T follicular helper cell (primary cell): Measurements from ENCODE around the gene CARMIL1.

Experiments used
- DNase-seq: peaks from one replicate; pipeline ENCODE4 v3.0.0-alpha.2; 2020; ENCODE audit warnings: low read depth

Gene CARMIL1

GRCh38 chr6:25446830-25447569 is 167.8 kb downstream of the CARMIL1 start:
- no peak for DNase-seq

DNA sequence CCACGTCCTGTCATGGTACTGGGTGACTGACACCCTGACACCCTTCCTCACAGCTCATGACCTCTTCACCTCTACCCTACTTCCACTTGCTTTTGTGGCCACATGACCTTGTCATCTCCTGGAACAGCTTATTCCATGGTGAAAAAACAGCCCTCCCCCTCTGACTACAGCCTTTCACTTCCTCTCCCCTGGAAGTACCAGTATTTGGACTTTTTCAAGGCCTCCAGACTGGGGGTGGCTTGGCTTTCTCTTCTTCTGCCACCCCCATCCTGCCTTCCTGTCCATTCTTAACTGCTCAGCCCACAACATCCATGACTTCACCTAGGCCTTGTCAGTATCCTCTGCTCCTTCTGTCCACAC is 168.4 kb downstream of the CARMIL1 start:
- no peak for DNase-seq

DNA sequence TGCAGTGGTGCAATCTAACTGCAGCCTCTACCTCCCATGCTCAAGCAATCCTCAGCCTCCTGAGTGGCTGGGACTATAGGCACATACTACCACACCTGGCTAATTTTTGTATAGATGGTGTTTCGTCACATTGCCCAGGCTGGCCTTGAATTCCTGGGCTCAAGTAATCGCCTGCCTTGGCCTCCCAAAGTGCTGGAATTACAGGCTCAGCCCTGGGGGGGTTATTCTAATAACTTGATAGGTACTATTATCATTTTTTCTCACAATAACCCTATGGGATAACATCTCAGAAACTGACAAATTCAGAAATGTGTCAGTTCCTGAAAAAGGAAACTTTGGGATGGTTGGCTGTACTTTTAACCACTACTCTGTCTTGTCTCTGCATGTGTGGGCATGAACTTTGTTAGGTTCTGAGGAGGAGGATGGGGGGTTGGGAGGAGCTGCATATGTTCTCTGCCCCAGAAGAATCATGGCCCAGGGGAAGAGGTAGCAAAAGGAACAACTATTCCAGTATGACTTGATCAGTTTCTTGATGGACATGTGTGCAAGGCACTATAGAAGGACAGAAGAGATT is 169.9 kb downstream of the CARMIL1 start:
- no peak for DNase-seq

- DNase-seq, result no peak
Measured at GRCh38 chr6:25449774-25450173, 170.6 kb downstream of the CARMIL1 start.

DNA sequence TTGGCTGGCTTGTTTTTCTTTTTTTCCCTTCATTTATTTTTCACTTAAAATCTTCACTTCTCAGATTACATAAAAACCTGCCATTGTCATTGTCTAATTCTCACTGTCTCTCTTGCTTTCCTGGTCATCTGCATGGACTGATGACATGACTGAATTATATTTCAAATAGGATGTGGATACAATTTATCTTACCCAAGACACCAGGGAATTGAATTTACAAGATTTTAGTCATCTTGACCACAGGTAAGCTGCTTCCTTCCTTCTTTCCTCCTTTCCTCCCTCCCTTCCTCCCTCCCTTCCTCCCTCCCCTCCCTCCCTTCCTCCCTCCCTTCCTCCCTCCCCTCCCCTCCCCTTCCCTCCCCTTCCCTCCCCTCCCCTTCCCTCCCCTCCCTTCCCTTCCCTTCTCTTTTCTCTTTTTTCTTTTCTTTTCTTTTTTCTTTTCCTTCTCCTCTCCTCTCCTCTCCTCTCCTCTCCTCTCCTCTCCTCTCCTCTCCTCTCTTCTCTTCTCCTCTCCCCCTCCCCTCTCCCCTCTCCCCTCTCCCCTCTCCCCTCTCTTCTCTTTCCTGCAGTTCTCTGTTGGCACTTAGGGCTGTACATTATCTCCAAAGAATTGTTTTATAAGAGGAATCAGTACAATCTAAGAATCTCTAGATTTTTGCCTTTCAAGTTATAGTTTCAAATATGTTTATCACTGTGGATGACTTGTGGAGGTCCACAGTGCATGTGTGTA is 171.5 kb downstream of the CARMIL1 start:
- no peak for DNase-seq

GRCh38 chr6:25452031-25452430 is 172.9 kb downstream of the CARMIL1 start:
- no peak for DNase-seq

DNA sequence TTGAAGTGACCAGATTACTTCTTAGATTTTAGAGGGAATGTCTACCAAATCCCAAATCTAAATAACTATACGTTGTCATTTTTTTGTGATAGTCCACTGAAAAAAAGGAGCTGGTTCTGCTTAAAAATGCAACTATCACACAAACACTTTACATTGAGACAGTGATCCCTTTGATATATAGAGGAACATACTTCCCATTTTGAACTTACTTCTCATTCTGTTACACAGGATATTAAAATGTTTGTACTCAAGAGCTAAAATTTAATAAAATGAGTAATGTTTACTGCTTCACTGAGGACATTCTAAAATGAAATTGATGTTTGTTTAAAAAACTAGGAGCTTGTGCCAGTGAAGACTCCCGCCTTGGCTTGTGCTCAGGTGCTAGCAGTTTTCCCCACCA is 174.1 kb downstream of the CARMIL1 start:
- DNase-seq, result no peak

DNA sequence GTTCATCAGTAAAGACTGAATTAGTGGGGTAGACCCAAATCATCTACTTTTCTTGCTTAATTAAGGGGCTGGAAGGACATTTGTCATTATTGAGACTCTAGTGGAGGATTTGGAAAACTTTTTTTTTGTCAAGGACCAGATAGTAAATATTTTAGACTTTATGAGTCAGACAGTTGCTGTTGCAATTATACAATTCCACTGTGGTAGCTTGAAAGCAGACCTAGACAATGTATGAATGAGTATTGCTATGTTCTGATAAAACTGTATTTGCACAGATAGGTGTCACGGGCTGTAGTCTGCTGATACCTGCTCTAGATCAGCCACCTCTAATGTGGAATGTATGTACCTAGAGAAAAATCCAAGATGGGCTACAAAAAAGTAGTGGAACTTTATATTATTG is 175.0 kb downstream of the CARMIL1 start:
- no peak for DNase-seq

DNA sequence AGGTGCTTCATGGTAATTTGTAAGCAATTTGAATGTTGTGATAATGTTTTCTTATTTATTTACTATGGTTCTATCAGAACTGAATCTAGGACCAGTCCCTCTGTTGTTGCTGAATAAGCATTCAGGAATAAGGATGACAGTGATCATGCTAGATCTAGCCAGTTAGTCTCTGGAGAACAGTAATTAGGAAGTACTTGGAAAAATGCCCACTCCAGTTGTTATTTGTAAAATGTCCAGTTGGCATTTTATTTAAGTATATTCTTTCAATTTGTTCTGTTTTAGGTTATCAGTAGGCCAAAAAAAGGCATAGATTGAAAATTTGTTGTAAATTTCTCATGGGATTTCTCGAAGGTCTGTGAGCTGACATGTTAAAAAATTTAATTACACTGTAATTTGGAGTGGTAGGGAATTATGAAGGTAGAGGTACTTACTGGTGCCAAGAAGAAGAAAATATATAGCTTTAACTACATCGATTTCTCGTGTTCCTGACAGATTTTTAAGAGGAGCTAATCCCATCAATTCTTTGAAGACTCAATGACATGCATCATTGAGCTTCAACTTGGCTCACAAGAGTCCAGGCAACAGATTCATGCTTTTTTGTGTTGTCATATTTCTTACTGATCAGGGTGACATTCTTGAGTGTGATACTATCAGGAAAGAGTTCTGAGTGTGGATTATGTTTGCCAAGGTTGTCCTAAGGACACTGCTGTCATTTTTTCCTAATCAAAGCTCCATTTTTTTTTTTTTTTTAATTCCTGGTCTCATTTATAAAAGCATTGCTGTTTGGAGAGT is 177.3 kb downstream of the CARMIL1 start:
- no peak for DNase-seq

DNA sequence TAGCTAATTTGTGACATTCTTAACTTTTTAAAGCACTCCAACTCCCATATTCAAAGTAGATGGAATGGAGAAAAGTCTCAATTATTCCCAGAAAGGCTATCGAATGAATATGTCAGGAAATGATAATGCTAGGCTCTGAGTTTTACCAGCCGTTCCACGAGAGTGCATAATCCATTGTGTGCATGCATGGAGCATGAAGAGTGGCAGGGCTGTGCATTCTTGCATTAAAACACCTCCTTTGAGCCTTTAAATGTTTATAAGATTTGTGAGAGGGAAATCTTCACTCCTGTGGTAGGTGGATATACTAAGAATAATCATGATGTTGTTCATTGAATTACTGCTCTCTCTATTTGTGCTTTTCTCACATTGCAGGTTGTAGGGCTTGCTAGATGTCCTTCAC is 178.3 kb downstream of the CARMIL1 start:
- DNase-seq, result no peak

- DNase-seq, result no peak
Measured at GRCh38 chr6:25458485-25458884, 179.3 kb downstream of the CARMIL1 start.

GRCh38 chr6:25462235-25462897 is 183.2 kb downstream of the CARMIL1 start:
- no peak for DNase-seq

DNA sequence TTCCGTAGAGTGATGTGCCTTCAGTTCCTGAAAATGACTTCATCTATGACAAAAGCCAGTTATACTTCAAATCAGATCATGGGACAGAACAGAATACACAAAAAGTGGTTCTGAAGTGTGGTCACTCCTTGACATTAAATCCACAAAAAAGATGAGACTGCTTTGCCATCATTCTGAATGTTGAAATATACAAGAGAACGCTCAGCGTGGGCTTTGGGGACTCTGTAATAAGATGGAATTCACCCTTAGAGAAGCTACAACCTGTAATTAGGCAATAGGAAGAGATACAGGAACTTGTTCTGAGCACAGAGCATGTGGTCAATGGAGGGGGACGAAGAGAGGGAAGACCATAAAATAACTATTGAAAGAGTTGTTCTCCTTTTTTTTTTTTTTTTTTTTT is 184.3 kb downstream of the CARMIL1 start:
- DNase-seq, result no peak

DNA sequence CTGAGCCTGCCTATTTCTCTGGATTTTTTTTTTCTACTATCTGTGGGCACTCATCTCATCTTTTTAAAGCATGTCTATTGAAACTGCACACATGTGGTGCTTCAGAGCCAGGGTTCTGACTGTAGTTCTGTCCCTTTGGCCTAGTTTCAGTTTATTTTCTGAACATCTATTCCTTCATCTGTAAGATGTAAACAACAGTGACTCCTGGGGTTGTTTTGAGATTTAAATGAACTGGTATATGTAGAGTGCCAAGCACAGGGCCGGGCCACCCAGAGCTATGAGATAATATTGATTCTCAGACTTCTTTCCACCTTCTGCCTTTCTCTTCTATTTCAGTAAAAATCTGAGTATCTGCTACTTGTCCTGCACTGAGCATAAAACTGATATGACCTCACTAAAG is 185.1 kb downstream of the CARMIL1 start:
- no peak for DNase-seq

DNA sequence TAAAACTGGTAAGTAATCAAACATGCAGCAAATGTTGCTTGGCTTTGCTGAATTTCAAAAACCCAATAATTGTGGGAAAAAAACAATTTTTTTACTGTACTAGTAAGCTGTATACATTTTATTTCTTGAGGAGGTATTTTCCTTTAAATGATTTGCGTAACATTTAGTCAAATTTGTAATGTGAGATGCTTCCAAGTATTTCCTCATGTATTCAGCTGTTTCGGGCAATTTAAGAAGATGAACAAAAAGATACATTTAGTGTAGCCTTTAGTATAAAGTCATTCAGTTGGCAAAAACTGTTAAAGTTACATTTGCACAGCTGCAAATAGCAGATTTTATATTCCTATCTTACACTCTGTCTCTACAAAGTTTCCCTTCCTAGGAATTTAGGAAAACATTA is 186.8 kb downstream of the CARMIL1 start:
- DNase-seq, result no peak

- DNase-seq, result no peak
Measured at GRCh38 chr6:25468881-25469280, 189.7 kb downstream of the CARMIL1 start.

- DNase-seq, result no peak
Measured at GRCh38 chr6:25469797-25470388, 190.7 kb downstream of the CARMIL1 start.

- DNase-seq, result no peak
Measured at GRCh38 chr6:25472306-25472705, 193.1 kb downstream of the CARMIL1 start.

GRCh38 chr6:25472906-25473305 is 193.7 kb downstream of the CARMIL1 start:
- no peak for DNase-seq

DNA sequence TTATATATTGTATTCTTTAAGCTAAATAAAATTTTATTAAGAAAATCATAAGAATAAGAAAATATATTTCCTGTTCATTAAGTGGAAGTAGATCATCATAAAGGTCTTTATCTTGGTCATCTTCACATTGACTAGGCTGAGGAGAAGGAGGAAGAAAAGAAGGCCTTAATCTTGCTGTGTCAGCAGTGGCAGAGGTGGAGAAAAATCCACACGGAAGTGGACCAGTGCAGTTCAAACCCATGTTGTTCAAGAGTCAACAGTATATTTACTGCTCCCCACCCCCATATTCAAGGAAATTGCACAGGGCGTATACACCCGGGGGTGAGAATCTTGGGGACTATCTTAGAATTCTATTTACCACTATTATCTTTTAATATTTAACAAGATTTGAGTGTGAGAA is 194.3 kb downstream of the CARMIL1 start:
- DNase-seq, result no peak

- DNase-seq, result no peak
Measured at GRCh38 chr6:25476126-25476525, 197.0 kb downstream of the CARMIL1 start.
